ENCODE results near the gene TRAP1.
A peak's percentile ranks its signal among the peaks of the same experiment; 100 is the strongest.

TRAP1 gene
- total RNA-seq, result 19.3 to 90.6 (median 61.6) reads per million in 18 experiments

DNA sequence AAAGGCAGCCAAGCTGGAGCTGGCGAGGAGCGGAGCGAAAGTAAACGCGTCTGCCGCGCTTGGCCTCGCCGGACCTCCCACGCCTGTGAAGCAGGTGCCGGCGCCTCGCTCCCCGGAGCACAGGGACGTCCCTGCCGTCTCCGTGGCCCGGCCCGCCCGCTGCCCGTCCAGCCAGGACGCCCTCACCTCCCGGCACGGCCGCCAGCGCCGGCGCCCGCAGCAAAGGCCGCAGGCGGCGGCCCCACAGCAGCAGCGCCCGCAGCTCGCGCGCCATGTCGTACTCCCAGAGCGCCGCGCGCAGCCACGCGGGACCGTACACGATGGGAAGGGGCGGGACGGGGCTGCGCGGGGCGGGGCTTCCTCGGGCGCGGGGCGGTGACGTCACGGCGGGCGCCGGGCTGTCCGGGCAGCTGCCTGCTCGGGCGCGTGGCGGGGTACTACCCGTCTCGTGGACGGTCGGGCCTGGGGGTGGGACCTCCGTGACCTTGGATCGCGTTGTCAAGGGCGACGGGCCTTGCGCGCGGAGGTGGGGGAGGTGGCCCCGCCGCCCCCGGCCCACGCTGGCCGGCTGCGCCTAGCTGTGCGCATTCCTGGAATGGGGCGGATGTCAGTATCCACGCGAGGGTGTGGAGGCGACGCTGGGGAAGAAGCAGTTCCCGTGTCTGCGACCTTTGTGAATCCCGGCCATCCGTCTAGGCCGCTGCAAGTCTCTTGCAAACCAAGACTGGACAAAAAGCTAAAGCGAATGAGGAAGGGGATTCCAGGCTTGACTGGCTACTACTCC, at the start of gene TRAP1:
Gene TRAP1 (minus strand): TSS at position 290 of the 784 bp plus-strand sequence. CDS start 16 bp downstream, at position 274.
- peak; percentile 85 to 94 for DNase-seq

DNA sequence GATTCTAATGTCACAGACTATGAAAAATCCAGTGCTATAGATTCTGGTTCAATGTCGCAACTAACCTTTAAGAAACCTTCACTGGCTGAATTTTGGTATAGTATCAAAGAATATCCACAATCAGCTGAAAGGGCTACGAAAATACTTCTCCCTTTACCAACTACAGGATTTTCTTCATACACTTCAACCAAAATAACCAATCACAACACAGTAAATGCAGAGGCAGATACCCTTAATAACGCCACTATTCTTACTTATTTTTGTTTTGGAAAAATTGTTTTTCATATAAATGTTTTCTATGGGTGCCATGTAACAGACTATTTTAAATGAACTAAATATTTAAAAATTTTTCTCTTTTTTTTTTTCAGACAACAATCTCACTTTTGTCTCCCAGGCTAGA, 48.9 kb upstream of the TRAP1 start:
- no peak for DNase-seq

DNA sequence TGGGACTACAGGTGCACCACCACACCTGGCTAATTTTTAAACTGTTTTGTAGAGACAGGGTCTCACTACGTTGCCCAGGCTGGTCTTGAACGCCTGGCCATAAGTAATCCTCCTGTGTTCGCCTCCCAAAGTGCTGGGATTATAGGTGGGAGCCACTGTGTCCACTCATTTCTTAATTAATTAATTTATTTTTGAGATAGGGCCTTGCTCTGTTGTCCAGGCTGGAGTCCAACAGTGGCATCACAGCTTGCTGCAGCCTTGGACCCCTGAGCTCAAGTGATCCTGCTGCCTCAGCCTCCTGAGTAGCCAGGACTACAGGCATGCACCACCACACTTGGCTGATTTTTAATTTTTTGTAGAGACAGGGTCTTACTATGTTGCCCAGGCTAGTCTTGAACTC, 47.1 kb upstream of the TRAP1 start:
- DNase-seq, result no peak

- DNase-seq, result no peak
These were observed 44.9 kb upstream of the TRAP1 start for GRCh38 chr16:3762107-3762750.

DNA sequence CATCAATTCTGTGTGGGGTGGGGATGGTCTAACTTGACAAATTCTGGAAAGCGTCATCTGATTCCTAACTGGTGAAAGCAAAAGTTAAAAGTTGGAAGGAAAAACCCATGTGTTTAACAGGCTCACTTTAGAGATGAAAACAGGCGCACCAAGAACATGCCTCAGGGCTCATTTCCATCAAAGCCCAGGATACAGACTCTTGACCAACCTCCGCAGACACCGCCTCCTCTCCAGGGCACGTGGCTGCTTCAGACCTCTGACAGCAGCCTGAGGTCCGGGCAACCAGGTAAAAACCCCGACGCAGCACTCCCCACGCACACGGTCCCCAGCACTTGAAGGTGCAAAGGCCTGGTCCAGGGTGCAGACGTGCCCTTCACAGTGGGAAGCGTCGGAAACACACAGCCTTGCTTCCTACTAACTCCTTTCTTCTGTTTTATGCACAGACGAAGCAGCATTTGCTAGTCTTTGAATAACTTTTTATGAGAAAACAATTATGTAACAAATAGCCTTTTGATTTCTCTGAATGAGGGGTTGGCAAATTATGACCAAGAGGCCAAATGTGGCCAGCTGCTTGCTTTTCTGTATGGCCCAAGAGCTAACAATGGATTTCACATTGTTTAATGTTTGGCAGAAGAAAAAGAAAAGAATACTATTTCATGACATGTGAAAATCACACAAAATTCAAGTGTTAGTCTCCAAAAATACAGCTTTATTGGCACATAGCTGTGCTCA, 44.2 kb upstream of the TRAP1 start:
- no peak for DNase-seq

DNA sequence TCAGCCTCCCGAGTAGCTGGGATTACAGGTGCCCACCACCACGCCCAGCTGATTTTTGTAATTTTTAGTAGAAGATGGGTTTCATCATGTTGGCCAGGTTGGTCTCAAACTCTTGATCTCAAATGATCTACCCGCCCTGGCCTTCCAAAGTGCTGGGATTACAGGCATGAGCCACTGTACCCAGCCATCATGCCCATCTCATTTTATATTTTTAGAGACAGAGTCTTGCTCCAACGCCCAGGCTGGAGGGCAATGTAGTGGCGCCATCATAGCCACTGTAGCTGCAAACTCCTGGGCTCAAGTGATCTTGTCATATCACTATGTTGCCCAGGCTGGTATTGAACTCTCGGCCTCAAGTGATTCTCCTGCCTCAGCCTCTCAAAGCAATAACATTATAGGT, 43.2 kb upstream of the TRAP1 start:
- no peak for DNase-seq

DNA sequence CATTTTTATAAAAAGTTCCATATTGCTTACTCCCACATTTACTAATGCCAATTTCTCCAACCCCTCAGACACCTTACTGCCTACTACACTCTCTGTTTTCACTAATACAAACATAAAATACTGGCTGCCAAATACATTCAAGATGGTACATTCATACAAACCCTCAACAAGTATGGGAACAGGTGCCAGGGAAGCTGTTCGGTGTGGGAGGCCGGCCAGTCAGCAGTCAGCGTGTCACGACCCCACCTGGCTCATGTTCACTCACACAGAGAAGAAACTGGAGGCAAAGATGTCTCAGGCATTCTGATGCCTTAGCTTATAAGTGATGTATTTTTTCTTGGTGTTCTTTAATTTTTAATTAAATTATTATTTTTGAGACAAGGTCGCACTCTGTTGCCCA, 42.4 kb upstream of the TRAP1 start:
- no peak for DNase-seq

DNA sequence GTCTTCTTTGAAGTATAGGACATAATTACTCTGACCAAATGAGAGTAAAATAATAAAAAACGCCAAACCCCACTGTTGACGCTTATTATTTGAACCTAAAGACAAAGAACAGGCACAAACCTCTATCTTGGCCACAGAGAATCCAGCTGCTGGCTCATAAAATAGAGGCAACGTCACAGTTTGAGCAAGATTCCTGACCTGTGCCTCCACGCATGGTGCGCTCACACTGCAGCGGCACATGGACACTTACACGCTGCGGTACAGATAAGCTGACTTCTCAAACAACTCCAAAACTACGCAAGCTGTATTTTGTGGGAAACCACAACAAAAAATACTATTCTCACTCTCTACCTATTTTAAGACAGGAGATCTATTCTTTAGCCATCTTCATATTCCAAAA, 38.8 kb upstream of the TRAP1 start:
- no peak for DNase-seq

GRCh38 chr16:3755249-3755648, 37.9 kb upstream of the TRAP1 start:
- no peak for DNase-seq

DNA sequence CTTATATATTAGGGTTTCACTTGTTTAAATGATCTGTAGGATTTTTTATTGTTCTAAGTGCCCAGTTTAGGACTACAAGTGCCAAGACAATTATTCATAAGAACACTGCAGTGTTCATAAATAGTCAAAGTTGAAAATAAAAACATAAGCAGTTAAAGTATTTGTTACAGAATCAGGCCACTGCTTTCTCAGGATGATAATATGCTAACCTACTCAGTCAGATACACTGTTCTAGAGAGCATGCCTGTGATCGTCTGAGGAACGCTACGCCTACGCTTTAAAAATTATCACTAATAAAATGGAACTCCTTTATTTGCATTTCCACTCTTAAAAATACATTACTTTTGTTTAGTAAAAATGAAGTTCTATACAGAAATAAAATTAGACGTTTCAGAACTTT, 37.4 kb upstream of the TRAP1 start:
- DNase-seq, result no peak

DNA sequence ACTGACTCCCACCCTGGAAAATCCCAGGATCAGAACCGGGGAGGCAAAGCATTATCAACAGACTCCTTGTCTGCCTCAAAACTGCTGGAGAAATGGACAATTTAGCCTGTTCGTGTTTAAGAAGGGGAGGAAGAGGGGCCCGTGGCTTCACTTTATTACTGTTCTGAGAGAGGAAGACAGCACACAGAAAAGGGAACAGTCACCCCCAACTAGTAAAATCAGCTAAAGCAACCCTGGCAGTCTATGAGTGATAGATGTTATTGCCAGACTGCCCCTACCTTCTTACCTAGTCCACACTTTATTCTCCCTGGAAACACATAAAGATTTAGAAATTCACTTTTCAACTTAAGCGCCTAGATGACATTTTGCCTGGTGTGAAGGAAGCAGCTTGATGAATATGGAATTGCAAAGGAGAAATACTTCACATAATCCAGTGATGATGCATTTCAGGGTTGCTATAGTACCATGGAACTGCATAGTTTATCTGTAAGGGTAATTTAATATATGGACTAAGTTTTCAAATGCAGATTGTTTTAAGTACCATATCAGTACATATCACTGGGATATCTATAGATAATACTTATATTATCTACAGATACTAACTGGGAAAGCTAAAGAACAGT, 36.9 kb upstream of the TRAP1 start:
- no peak for DNase-seq

DNA sequence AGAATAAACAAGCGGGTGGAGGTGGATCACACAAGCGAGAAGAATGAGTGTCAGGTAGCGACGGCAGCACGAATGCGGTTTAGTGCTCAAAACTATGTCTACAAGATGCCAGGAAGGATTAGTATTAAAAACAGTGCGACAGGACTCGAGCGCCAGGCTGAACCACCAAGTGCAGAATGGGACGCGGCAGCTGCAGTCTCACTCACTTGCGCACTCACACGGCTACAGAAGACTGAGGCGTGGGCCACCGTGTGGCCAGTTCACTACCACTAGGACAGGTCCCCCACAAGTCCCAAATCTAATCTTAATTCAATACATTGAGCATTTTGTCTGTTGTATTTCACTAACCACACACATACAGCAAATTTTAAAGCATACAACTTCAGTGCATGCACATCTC, 35.7 kb upstream of the TRAP1 start:
- no peak for DNase-seq

DNA sequence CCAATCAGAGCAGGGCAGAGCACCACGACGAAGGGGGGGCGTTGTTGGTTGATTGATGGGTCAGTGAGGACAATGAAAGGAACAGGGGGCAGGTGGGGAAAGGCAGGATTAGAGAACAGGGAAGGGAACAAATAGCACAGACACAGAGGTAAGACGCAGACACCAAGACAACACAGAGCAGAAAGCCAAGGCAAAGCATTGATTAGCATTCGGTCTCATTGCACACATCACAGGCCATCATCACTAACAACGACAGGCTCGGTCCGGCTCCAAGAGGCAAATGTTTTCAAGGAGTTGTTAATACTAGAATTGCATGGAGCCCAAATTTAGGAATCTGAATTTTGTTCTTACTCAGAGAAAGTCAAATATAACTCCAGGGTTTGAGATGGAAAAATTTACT, 34.6 kb upstream of the TRAP1 start:
- no peak for DNase-seq

- no peak for DNase-seq
These were observed 31.0 kb upstream of the TRAP1 start for GRCh38 chr16:3748307-3748706.

DNA sequence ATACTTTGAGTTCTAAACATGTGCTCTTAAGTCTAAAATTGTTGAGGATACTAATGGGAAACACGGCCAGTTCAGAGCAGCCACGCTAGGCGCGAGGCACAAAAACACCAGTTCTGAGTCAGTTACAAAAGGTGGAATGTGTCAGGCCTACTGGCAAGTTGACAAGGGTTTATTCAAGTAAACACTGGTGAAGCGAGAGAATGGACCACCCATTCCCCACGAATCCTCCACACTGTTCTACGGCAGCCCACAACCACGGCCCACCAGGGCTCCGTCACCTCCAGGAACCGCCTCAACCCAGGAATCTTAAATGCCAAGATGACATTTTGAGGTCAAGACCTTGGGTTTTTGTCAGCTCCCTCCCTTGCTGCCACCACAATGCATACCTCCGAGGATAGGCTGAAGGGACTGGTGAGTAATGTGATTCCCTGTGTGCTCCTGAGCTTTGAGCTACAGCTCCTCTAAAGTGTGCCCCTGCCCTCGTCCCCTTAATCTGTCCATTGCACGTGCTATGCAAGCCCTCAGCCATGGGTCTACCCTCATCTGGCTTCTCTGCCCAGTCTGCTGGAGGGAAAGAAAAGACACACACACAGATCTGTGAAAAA, 28.5 kb upstream of the TRAP1 start:
- DNase-seq, result no peak

DNA sequence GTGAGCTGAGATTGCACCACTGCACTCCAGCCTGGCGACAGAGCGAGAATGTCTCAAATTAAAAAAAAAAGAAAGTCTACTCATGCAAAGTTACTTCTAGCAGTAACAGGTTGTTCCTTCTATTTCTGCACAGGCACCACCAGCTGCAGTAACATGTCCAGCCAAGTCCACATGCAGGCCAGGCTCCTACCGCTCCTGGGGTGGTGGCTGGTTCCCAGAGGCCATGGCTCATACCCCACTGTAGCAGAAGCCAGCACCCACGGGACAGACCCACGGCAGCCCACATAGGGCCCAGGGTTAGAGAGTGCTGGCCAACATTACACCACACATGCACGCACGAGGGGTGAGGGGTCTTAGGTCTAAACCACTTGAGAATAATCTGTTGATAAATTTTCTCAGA, 26.7 kb upstream of the TRAP1 start:
- no peak for DNase-seq

DNA sequence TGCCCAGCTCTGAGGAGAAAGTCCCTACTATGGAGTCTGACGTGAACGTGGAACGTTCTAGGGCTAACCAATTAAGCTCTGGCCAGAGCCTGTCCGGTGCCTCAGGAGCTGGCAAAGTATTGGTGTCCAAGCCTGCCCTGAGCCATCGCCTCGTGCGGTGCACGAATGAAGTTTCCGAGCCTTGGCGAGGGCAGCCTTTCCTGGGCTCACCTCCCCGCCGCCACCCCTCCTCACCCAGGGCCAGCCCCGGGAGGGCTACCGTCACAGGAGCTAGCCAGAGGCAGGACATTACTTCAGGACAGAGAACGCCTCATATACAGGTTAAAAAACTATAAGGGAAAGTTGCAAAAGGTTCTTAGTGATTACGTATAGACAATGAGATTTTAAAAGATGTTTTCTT, 23.6 kb upstream of the TRAP1 start:
- no peak for DNase-seq

GRCh38 chr16:3740186-3740585, 22.9 kb upstream of the TRAP1 start:
- no peak for DNase-seq

DNA sequence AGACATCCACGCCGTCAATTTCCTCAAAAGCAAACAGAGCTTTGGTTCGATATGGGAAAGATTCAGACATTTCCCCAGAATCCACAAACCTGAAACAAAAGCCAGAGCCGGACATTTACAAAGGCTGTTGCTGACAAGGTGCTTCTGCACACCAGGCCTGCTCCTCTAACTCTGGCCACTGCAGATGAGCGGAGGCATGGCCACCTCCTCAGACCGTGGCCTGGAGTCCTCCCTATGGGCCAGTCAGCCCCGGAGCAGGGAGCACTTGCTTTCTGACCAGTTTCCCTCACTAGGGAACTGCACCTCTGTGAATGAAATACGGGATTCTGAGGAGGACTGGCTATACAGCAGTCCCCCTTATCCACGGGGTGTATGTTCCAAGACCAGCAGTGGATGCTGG, 22.3 kb upstream of the TRAP1 start:
- DNase-seq, result no peak

- no peak for DNase-seq
These were observed 21.2 kb upstream of the TRAP1 start for GRCh38 chr16:3738541-3738940.

GRCh38 chr16:3738128-3738527, 20.8 kb upstream of the TRAP1 start:
- no peak for DNase-seq

- DNase-seq, result no peak
These were observed 19.9 kb upstream of the TRAP1 start for GRCh38 chr16:3737181-3737580.

- no peak for DNase-seq
These were observed 18.8 kb upstream of the TRAP1 start for GRCh38 chr16:3736116-3736515.
